GM12878 (cell line): ENCODE results near the gene LRP3. TPM values are rescaled to one million over a fixed set of nuclear protein-coding genes. Genes with fewer than 3 reads are reported as not detected.

ENCODE experiments used
- E2F8 ChIP-seq: fragments of 450-650 bp; IDR thresholded peaks from 2 replicates; pipeline ENCODE4 v1.6.1; 2018; ENCODE audit warnings: mild to moderate bottlenecking, low read depth, moderate library complexity; ENCODE audit not compliant: partially characterized antibody
- IKZF1 ChIP-seq: fragments of 450-650 bp; conservative IDR thresholded peaks from 2 replicates; pipeline ENCODE4 v1.6.1; 2017; ENCODE audit warnings: antibody characterized with exemption, mild to moderate bottlenecking
- KDM1A ChIP-seq: fragments of 200-600 bp; sonication (generic); IDR thresholded peaks from 2 replicates; pipeline ENCODE4 v1.6.1; 2016; ENCODE audit warnings: borderline replicate concordance
- RBBP5 ChIP-seq: fragments of 200-600 bp; sonication (generic); conservative IDR thresholded peaks from 2 replicates; pipeline ENCODE4 v1.6.1; 2016
- polyA plus RNA-seq, 11 experiments: library from polyadenylated mRNA; depleted of rRNA in 4 of 11; unstranded in 6 of 11; stranded (reverse) in 5 of 11; fragments of >200 nt; fragmentation: Nextera tagmentation in 4 of 11; fragmentation: Illumina TruSeq in 1 of 11; extraction: Ambion mirVana in 4 of 11; extraction: Trizol in 1 of 11; gene quantifications; 1 replicate in 1 of 11; 2 replicates in 10 of 11; pipeline versions ENCODE4 v1.2.1 to v1.2.3, GENCODE V29; 2011 to 2016; ENCODE audit warnings: inconsistent platforms in 2 of 11, missing spikeins in 2 of 11, low read depth in 1 of 11
- total RNA-seq, 4 experiments: library from RNA; depleted of rRNA in 3 of 4; stranded (reverse); fragments of >200 nt in 3 of 4; fragmentation: Illumina TruSeq in 1 of 4; extraction: Trizol in 1 of 4; gene quantifications; 2 replicates each; pipeline versions ENCODE4 v1.2.1 to v1.2.3, GENCODE V29; 2013 to 2021
- TF ChIP-seq, protein P1 (sequence below): fragments of 450-650 bp; IDR thresholded peaks from 2 replicates; pipeline ENCODE4 v1.6.1; 2017; ENCODE audit warnings: mild to moderate bottlenecking, moderate library complexity

The LRP3 gene
- total and polyA plus RNA-seq, 10 of the 15 experiments (the other 5 are each of a cell fraction or from before 2014, with no cell fraction given) = 0.12 to 3.2 (median 0.64) TPM; not detected in 2

DNA sequence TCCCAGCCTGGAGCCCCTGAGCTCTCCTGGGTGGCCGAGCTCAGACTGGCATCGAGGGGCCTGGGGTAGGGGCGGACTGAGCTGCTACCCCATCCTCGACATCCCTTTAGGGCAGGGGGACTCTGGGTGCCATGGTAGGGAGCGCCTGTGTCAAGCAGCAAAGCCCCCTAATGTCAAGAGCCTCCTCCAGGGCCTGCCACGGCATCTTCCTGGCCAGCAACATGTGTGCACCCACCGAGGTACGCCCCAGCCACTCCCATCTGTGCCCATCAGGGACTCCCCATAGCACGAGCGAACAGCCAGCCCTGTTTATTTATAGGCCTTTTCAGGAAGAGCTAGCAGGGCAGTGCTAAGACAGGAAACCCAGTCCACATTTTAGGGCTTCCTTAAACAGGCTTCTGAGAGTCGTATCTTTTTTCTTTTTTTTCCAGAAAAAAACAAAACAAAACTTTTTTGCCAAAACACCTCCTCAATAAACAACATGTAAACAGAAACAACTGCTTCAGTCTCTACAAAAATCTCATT lies 14.3 kb downstream of the LRP3 start (continued):
- TF ChIP-seq, protein P1, sequence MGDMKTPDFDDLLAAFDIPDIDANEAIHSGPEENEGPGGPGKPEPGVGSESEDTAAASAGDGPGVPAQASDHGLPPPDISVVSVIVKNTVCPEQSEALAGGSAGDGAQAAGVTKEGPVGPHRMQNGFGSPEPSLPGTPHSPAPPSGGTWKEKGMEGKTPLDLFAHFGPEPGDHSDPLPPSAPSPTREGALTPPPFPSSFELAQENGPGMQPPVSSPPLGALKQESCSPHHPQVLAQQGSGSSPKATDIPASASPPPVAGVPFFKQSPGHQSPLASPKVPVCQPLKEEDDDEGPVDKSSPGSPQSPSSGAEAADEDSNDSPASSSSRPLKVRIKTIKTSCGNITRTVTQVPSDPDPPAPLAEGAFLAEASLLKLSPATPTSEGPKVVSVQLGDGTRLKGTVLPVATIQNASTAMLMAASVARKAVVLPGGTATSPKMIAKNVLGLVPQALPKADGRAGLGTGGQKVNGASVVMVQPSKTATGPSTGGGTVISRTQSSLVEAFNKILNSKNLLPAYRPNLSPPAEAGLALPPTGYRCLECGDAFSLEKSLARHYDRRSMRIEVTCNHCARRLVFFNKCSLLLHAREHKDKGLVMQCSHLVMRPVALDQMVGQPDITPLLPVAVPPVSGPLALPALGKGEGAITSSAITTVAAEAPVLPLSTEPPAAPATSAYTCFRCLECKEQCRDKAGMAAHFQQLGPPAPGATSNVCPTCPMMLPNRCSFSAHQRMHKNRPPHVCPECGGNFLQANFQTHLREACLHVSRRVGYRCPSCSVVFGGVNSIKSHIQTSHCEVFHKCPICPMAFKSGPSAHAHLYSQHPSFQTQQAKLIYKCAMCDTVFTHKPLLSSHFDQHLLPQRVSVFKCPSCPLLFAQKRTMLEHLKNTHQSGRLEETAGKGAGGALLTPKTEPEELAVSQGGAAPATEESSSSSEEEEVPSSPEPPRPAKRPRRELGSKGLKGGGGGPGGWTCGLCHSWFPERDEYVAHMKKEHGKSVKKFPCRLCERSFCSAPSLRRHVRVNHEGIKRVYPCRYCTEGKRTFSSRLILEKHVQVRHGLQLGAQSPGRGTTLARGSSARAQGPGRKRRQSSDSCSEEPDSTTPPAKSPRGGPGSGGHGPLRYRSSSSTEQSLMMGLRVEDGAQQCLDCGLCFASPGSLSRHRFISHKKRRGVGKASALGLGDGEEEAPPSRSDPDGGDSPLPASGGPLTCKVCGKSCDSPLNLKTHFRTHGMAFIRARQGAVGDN = no peak
- TF ChIP-seq RBBP5 = no peak
- no peak for TF ChIP-seq IKZF1
- no peak for TF ChIP-seq E2F8
- TF ChIP-seq KDM1A = no peak
